Activated naive CD8-positive, alpha-beta T cell treated with anti-CD3 and anti-CD28 coated beads, Interleukin-2, amount 50 U/mL, for 24 hours (primary cell): Measurements from ENCODE around the gene PPP1R1B.

Source experiments
- ATAC-seq: fragments of 150-1000 bp; cut with Tn5 transposase; one replicate; pipeline ENCODE4 v1.10.0; 2021
- DNase-seq: peaks from one replicate; pipeline ENCODE4 v3.0.0; 2021
- H3K27ac Mint-ChIP-seq: one replicate; pipeline ENCODE4 v1.8.0; 2021; ENCODE audit warnings: mild to moderate bottlenecking, mixed read lengths
- H3K27me3 Mint-ChIP-seq: one replicate; pipeline ENCODE4 v1.8.0; 2021; ENCODE audit warnings: mixed read lengths
- H3K36me3 Mint-ChIP-seq: one replicate; pipeline ENCODE4 v1.8.0; 2021; ENCODE audit warnings: low read depth, mixed read lengths
- H3K4me1 Mint-ChIP-seq: one replicate; pipeline ENCODE4 v1.8.0; 2021; ENCODE audit warnings: mixed read lengths
- H3K4me3 Mint-ChIP-seq: one replicate; pipeline ENCODE4 v1.8.0; 2021; ENCODE audit warnings: mild to moderate bottlenecking, moderate library complexity, mixed read lengths
- H3K9me3 Mint-ChIP-seq: one replicate; pipeline ENCODE4 v1.8.0; 2021; ENCODE audit warnings: mixed read lengths

PPP1R1B gene

DNA sequence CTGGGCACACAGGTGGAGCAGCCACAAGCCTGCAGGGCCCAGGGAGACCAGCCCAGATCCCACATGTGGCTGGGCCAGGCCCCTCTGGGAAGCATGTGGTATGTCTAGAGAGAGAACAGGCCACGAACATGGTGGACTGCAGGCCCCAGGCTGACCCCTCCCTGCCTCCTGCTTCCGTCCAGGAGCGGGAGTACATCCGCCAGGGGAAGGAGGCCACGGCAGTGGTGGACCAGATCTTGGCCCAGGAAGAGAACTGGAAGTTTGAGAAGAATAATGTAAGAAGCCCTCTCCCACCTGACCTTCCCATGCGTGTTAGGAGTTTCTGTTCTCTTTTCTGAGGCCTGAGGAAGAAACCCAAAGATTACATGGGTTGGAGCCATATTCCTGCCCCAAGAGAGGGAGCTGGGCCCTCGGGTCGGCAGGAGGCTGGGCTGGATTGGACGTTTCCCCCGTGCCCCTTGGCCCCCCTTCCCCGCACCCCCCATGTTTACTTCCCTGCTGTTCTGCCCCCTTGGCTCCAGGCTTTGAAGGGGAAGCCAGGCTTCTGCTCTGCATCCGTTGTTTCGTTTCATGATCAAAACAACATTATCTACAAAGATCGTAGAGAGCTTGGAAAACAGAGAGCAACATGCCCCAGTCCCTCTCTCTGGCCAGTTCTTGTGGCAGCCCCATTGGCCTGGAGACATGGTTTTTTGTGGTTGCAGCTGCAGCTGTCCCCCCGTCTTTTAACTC lies 32.7 kb downstream of the PPP1R1B start:
- H3K27ac Mint-ChIP-seq, result peak overlapping the region; percentile 49
- no peak for ATAC-seq
- H3K4me3 Mint-ChIP-seq, result no peak overlapping the region

DNA sequence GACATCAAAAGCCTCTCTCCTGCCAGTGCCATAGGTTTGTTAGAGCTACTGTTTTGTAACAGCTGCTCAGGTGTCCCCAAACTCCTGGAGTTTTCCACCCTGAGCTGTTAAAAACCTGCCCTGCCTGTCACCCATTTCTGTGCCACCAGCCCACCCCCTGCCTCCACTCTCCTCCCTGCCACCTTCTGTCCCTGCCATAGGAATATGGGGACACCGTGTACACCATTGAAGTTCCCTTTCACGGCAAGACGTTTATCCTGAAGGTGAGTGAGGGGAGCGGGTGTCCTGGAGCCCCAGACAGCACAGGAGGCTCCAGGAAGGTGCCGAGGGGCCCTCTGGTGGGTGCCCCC lies 33.2 kb downstream of the PPP1R1B start:
- Mint-ChIP-seq H3K36me3 (peaks cover 5% of the 10 kb centered on the region), H3K9me3 (no peaks in the 10 kb centered on the region), H3K4me1 (peaks cover 24% of the 10 kb centered on the region), H3K27me3 (no peaks in the 10 kb centered on the region), H3K4me3 (no peak overlapping the region), H3K27ac (peak overlapping the region; percentile 14)
- no peak for ATAC-seq
- DNase-seq, result no peak

More for the DNA sequence above, 32.7 kb downstream of the PPP1R1B start:
- Mint-ChIP-seq H3K36me3 (peaks cover 5% of the 10 kb centered on the region), H3K9me3 (no peaks in the 10 kb centered on the region), H3K27me3 (no peaks in the 10 kb centered on the region), H3K4me1 (peaks cover 24% of the 10 kb centered on the region)
- no peak for DNase-seq

DNA sequence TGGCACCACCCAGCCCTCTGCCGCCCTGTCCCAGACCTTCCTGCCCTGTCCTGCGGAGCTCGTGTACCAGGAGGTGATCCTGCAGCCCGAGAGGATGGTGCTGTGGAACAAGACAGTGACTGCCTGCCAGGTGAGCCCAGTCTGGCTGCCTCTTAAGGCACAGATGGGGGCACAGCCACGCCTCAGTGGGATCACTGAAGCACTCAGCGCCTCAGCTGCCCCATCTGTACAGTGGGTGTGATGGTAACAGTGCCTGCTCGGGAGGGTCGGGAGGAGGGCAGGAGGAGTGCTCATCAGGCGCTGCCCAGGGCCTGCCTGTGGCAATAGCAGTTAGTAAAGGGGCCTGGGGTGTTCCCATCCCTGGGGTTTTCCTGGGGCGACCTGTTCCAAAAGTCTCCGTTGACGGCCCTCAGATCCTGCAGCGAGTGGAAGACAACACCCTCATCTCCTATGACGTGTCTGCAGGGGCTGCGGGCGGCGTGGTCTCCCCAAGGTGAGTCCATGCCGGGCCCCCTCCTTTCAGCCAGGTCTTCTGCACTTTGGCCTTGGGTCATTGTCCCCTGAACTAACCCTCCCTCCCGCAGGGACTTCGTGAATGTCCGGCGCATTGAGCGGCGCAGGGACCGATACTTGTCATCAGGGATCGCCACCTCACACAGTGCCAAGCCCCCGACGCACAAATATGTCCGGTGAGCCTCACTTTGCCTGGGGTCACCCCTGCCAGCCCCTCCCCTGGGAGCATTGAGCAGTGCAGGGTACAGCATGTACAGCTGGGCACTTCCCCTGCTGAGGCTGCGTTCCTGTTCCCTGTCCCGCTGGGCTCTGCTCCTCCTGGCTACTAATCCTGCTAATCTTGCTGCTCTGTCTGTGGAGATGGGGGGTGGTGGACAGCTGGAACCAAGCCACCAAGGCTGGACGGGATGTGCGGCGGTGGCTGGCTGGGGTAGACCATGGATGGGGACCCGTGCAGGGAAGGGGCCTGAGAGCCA lies 33.9 kb downstream of the PPP1R1B start:
- ATAC-seq (no peak), DNase-seq (no peak)
- H3K9me3 Mint-ChIP-seq, result no peaks in the 10 kb centered on the region
- H3K4me3 Mint-ChIP-seq, result no peak overlapping the region
- H3K4me1 Mint-ChIP-seq, result peaks cover 22% of the 10 kb centered on the region
- H3K27ac Mint-ChIP-seq, result no peak overlapping the region
- H3K27me3 Mint-ChIP-seq, result peaks cover 1% of the 10 kb centered on the region
- peaks cover under 1% of the 10 kb centered on the region for H3K36me3 Mint-ChIP-seq

DNA sequence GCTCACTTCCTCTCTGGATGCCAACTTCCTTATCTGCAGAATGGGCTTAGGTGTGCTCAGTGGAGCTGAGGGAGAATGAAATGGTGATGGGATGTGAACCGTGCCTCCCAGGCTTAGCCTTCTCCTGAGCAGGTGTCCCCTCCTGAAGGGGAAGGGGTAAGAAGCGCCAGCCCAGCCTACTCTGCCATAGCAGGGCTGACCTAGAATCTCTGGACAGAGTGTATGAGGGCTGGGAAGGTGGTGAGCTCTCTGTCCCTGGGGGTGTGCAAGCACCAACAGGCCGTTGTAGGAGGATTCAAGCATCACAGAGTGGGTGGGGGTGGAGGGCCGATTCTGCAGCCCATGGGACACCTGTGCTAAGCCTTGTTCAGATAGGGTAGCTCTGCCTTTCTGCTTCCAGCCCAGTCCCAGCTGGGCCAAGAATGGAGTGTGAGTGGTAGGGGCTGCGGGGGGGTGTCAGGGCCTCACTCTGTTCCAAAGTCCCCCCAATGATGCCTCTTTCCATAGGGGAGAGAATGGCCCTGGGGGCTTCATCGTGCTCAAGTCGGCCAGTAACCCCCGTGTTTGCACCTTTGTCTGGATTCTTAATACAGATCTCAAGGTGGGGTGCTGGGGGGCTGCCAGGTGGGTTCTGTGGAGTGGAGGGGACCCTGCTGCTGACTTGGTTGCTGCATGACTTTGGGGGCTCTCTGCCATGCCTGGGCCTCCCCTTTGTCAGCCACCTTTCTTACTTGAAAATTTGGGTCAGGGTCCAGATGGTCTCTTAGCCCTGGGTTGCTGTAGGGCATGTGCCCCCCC lies 35.2 kb downstream of the PPP1R1B start:
- H3K4me1 Mint-ChIP-seq, result peaks cover 24% of the 10 kb centered on the region
- no peaks in the 10 kb centered on the region for H3K9me3 Mint-ChIP-seq
- no peak for DNase-seq
- no peak overlapping the region for H3K4me3 Mint-ChIP-seq
- no peaks in the 10 kb centered on the region for H3K36me3 Mint-ChIP-seq
- peaks cover 11% of the 10 kb centered on the region for H3K27me3 Mint-ChIP-seq
- H3K27ac Mint-ChIP-seq, result no peak overlapping the region
- no peak for ATAC-seq

- H3K4me1 Mint-ChIP-seq, result peaks cover 24% of the 10 kb centered on the region
- no peak overlapping the region for H3K27ac Mint-ChIP-seq
- H3K27me3 Mint-ChIP-seq, result peaks cover 13% of the 10 kb centered on the region
- ATAC-seq (no peak), DNase-seq (no peak)
- H3K9me3 Mint-ChIP-seq, result no peaks in the 10 kb centered on the region
- no peak overlapping the region for H3K4me3 Mint-ChIP-seq
- no peaks in the 10 kb centered on the region for H3K36me3 Mint-ChIP-seq
Measured at GRCh38 chr17:39662551-39663339, 36.0 kb downstream of the PPP1R1B start.

GRCh38 chr17:39663340-39663687 lies 36.6 kb downstream of the PPP1R1B start:
- no peak for ATAC-seq
- peaks cover 22% of the 10 kb centered on the region for H3K4me1 Mint-ChIP-seq

DNA sequence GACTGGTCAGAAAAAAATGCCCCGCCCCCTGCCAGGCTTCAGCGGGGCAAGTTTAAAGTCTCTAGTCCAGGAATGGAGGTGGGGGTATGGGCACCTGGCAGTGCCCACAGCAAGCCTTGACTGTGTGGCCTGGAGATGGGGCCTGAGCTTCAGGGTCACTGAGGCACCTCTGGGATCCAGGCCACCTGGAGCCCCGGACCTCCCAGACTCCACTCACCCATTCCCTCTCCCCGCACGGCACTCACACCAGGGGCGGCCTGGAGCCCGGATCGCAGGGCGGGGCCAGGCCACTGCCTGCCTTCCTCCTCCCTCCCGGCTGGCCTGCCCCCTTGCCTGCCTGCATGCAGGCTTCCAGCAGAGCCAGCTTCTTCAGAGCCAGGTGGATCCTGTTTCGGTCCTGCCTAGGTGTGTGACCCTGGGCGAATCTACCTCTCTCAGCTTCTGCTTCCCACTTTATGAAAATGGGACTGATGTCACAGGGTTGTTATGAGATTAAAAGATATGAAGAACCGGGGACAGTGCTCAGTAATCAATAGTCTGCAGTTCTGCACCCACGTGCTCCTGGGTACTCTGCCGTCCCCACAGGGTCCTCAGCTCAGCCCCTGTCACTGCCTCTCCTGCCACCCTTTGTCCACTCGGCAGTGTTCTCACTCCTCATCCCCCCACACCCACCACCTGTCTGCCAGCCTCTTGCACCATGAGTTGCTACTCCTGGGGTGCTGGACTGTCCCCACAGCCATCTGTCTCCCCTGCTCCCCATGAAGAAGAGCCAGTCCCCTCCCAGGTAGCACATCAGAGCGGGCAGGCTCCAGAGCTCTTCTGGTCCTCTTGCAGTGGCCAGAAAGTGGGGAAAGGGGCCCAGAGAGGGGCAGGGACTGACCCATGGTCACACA lies 37.2 kb downstream of the PPP1R1B start:
- Mint-ChIP-seq H3K36me3 (no peaks in the 10 kb centered on the region), H3K4me3 (no peak overlapping the region), H3K9me3 (no peaks in the 10 kb centered on the region), H3K4me1 (peaks cover 20% of the 10 kb centered on the region), H3K27ac (no peak overlapping the region), H3K27me3 (peaks cover 17% of the 10 kb centered on the region)
- ATAC-seq (no peak), DNase-seq (no peak)

More at GRCh38 chr17:39663340-39663687, 36.6 kb downstream of the PPP1R1B start:
- Mint-ChIP-seq H3K4me3 (no peak overlapping the region), H3K9me3 (no peaks in the 10 kb centered on the region), H3K27me3 (peaks cover 13% of the 10 kb centered on the region), H3K27ac (no peak overlapping the region), H3K36me3 (no peaks in the 10 kb centered on the region)
- no peak for DNase-seq

DNA sequence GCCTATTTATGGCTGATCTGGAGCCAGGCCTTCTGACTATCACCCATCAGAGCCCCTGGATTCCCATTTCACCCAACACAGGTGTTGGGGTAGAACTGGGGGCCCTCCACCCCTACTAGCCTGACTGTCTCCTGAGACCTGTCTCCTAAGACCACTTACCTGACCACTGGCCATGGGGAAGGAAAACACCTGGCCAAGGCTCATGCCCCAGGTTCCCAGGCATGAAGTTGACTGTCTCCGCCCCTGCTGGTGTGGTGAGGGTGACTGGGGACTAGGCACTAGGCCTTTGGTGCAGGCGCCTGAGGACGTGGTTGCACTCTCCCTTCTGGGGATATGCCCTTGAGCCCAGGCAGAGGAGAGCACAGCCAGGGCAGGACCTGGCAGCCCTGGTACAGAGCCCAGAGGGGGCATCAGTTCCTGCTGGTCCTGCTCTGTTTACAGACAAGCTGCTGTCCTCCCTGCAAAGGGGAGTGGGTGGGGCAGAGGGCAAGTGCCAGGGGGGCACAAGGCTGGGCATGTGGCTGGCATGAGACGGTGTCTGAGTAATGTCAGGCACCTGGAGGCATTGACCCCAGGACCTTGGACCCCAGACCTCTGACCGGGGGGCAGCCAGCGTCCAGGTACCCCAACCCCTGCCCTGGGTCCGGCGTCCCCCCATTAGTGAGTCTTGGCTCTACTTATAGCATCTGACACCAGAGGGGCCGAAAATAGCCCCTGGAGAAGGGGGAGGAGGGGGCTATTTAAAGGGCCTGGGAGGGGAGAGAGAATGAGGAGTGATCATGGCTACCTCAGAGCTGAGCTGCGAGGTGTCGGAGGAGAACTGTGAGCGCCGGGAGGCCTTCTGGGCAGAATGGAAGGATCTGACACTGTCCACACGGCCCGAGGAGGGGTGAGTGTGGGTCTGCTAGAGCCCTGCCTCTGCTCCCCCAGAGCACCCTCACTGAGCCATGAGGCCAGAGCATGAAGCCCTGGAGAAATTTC lies 38.1 kb downstream of the PPP1R1B start, which contains the start of gene TCAP:
TCAP (plus strand) TSS at position 769 of the 981 bp plus-strand sequence; CDS start at position 780, 11 bp downstream.
- ATAC-seq (no peak), DNase-seq (no peak)
- Mint-ChIP-seq H3K36me3 (no peaks in the 10 kb centered on the region), H3K27me3 (peaks cover 19% of the 10 kb centered on the region), H3K9me3 (no peaks in the 10 kb centered on the region), H3K4me1 (peaks cover 12% of the 10 kb centered on the region), H3K27ac (no peak within 1 kb of the TSS), H3K4me3 (no peak within 1 kb of the TSS)

DNA sequence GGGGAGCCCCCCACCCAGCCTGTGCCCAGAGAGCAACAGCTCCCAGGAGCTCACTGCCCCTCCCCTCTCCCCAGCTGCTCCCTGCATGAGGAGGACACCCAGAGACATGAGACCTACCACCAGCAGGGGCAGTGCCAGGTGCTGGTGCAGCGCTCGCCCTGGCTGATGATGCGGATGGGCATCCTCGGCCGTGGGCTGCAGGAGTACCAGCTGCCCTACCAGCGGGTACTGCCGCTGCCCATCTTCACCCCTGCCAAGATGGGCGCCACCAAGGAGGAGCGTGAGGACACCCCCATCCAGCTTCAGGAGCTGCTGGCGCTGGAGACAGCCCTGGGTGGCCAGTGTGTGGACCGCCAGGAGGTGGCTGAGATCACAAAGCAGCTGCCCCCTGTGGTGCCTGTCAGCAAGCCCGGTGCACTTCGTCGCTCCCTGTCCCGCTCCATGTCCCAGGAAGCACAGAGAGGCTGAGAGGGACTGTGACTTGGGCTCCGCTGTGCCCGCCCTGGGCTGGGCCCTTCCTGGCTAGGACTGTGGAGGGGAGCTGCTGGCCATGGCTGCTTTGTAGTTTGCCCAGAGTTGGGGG lies 39.0 kb downstream of the PPP1R1B start:
- ATAC-seq, result no peak
- H3K27me3 Mint-ChIP-seq, result peaks cover 20% of the 10 kb centered on the region

DNA sequence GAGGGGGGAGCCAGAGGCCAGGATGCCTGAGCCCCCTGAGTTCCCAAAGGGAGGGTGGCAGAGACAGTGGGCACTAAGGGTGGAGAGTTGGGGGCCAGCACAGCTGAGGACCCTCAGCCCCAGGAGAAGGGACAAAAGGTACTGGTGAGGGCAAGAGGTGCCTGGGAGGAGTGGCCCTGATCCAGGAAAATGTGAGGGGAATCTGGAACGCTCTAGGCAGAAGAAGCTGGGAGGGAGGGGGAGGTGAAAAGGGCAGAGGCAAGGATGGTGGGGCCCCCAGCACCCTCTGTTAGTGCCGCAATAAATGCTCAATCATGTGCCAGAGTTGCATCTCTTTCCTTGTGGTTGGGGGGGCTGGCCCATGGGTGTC lies 39.5 kb downstream of the PPP1R1B start:
- no peak overlapping the region for H3K27ac Mint-ChIP-seq
- no peaks in the 10 kb centered on the region for H3K36me3 Mint-ChIP-seq
- H3K4me1 Mint-ChIP-seq, result peaks cover 10% of the 10 kb centered on the region

More for the DNA sequence above, 39.0 kb downstream of the PPP1R1B start:
- H3K4me1 Mint-ChIP-seq, result peaks cover 10% of the 10 kb centered on the region
- no peaks in the 10 kb centered on the region for H3K9me3 Mint-ChIP-seq
- H3K27ac Mint-ChIP-seq, result no peak overlapping the region
- no peak for DNase-seq
- no peak overlapping the region for H3K4me3 Mint-ChIP-seq
- no peaks in the 10 kb centered on the region for H3K36me3 Mint-ChIP-seq

DNA sequence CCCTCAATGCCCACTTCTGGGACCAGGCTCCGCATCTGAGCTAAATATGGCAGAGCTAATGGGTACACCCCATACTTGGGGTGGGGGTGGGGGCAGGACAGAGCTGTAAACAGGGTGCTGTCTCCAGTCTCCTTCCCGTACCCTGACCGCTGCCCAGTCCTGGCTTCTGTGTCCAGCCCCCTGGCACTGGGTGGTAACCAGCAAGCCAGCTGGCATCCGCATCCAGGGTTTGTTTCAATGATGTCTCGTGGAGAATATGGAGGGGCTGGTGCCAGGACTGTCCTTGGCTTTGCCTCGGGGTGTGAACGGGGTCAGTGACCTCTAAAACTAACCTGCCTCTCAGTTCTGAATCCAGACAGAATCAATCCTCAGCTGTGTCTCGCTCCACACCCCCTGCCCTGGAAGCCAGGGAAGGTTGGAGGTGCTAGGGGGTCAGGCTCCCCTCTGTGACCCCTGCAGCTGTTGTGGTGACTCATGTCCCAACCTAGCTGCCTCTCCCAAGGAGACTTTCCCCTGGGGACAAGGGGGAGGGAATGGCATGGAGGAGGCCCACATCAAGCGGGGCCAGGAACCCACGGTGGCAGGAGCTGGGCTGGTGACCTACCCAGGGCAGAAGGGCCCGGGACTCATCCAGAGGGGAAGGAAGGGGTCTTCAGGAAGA lies 40.0 kb downstream of the PPP1R1B start:
- H3K36me3 Mint-ChIP-seq, result no peaks in the 10 kb centered on the region
- no peaks in the 10 kb centered on the region for H3K9me3 Mint-ChIP-seq
- ATAC-seq (no peak), DNase-seq (no peak)
- H3K4me3 Mint-ChIP-seq, result no peak overlapping the region
- H3K27ac Mint-ChIP-seq, result no peak overlapping the region
- H3K27me3 Mint-ChIP-seq, result peaks cover 20% of the 10 kb centered on the region
- H3K4me1 Mint-ChIP-seq, result peaks cover 11% of the 10 kb centered on the region

More for the DNA sequence above, 39.5 kb downstream of the PPP1R1B start:
- Mint-ChIP-seq H3K9me3 (no peaks in the 10 kb centered on the region), H3K27me3 (peaks cover 20% of the 10 kb centered on the region), H3K4me3 (no peak overlapping the region)
- DNase-seq, result no peak
- no peak for ATAC-seq
